Gastroesophageal sphincter (tissue), 3 donors: Measurements from ENCODE around the gene KIZ.

Source experiments
- EP300 ChIP-seq: sonication (generic); formaldehyde crosslinking; IDR thresholded peaks from one replicate; pipeline ENCODE4 v1.6.1; 2017; ENCODE audit warnings: antibody characterized with exemption, mild to moderate bottlenecking
- POLR2A ChIP-seq, 2 donors: fragments of 450-650 bp; IDR thresholded peaks; one replicate each; pipeline ENCODE4 v1.6.1; 2017; ENCODE audit warnings: antibody characterized with exemption in 2 of 2, mild to moderate bottlenecking in 2 of 2, moderate library complexity in 1 of 2
- POLR2AphosphoS5 ChIP-seq: sonication (generic); formaldehyde crosslinking; IDR thresholded peaks from one replicate; pipeline ENCODE4 v1.6.1; 2017; ENCODE audit warnings: antibody characterized with exemption
- TF ChIP-seq, protein P1 (sequence below), 4 experiments: fragments of 200-600 bp in 2 of 4; fragments of 450-650 bp in 2 of 4; sonication (generic) in 1 of 4; IDR thresholded peaks; one replicate each; pipeline ENCODE4 v1.5.1; 2017 to 2019; ENCODE audit warnings: antibody characterized with exemption in 4 of 4, mild to moderate bottlenecking in 2 of 4, moderate library complexity in 2 of 4

DNA sequence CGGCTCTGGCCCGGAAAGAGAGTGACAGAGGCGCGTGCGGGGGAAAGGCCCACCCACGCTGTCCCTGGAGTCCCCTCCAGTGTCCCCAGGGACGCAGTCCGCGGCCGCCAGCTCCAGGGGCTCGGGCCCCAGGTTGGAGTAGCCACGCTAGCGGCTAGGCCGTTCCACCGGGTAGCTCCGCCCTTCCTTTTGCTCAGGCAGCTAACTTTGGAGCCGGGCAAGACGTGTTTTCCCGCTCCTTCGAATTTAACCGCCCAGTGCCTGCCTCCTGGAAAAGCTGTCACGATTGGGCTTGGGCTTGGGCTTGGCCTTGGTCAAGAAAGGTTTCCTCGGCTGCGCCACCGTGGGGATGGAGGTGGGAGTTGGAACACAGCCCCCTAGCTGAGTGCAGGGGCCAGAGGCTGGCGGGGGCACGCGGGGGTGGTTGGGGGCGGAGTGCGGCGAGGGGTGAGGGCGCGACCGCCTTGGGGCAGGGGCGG lies 24.4 kb upstream of the KIZ start:
- no peak for TF ChIP-seq POLR2A (IDR thresholded peaks at IDR 0.05)
- no peak for TF ChIP-seq POLR2AphosphoS5
- TF ChIP-seq, protein P1, sequence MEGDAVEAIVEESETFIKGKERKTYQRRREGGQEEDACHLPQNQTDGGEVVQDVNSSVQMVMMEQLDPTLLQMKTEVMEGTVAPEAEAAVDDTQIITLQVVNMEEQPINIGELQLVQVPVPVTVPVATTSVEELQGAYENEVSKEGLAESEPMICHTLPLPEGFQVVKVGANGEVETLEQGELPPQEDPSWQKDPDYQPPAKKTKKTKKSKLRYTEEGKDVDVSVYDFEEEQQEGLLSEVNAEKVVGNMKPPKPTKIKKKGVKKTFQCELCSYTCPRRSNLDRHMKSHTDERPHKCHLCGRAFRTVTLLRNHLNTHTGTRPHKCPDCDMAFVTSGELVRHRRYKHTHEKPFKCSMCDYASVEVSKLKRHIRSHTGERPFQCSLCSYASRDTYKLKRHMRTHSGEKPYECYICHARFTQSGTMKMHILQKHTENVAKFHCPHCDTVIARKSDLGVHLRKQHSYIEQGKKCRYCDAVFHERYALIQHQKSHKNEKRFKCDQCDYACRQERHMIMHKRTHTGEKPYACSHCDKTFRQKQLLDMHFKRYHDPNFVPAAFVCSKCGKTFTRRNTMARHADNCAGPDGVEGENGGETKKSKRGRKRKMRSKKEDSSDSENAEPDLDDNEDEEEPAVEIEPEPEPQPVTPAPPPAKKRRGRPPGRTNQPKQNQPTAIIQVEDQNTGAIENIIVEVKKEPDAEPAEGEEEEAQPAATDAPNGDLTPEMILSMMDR (IDR thresholded peaks at IDR 0.05): no peak
- no peak for TF ChIP-seq EP300
